ENCODE results near the gene INPP4A. TPM values are rescaled to one million over a fixed set of nuclear protein-coding genes. Genes with fewer than 3 reads are reported as not detected.

The INPP4A gene
- total and polyA plus RNA-seq, 9 of the 15 experiments (the other 6 are each of a cell fraction or from before 2014, with no cell fraction given), result 1.8 to 15.7 (median 8.3) TPM

GRCh38 chr2:98465456-98466226 lies 21.0 kb downstream of the INPP4A start:
- no TSS peak for BruUV-seq (replicated peaks)
- 38% methylated on average over 10 of the region's 11 CpGs for WGBS (ENCODE audit: insufficient coverage, low coverage, missing lambda C conversion rate)
- in situ Hi-C loops (cut with MboI), result no loop called here
- no peak for TF ChIP-seq ASH1L (IDR thresholded peaks at IDR 0.05; ENCODE audit: borderline replicate concordance, low read depth, partially characterized antibody)
- TF ChIP-seq ZBED1 (IDR thresholded peaks at IDR 0.05), result no peak
- TF ChIP-seq NRF1 (conservative IDR thresholded peaks at IDR 0.05 in 1 of 2, IDR thresholded peaks at IDR 0.05 in 1 of 2), result peak; percentile 52 to 55; a peak in 3 of 4 replicates
- TF ChIP-seq MAZ (CRISPR knock-in tag; conservative IDR thresholded peaks at IDR 0.05 in 1 of 2, IDR thresholded peaks at IDR 0.05 in 1 of 2), result peak in 1 of 2 experiments; percentile 49; a peak in 2 of 4 replicates
- TF ChIP-seq, protein P1, sequence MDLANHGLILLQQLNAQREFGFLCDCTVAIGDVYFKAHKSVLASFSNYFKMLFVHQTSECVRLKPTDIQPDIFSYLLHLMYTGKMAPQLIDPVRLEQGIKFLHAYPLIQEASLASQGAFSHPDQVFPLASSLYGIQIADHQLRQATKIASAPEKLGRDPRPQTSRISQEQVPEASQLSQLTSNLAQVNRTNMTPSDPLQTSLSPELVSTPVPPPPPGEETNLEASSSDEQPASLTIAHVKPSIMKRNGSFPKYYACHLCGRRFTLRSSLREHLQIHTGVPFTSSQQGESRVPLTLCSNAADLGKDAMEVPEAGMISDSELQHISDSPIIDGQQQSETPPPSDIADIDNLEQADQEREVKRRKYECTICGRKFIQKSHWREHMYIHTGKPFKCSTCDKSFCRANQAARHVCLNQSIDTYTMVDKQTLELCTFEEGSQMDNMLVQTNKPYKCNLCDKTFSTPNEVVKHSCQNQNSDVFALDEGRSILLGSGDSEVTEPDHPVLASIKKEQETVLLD (IDR thresholded peaks at IDR 0.05), result 0 out of 2 replicates have a peak, but pooled peaks have one; percentile 21
- TF ChIP-seq ZNF644 (tag; IDR thresholded peaks at IDR 0.05; ENCODE audit: low read depth), result no peak
- TF ChIP-seq CXXC5 (CRISPR knock-in tag; IDR thresholded peaks at IDR 0.05), result peak; percentile 29
- no peak for TF ChIP-seq GATAD2A (IDR thresholded peaks at IDR 0.05)
- TF ChIP-seq ZNF23 (CRISPR knock-in tag; IDR thresholded peaks at IDR 0.05), result no peak
- TF ChIP-seq ZBTB7A (IDR thresholded peaks at IDR 0.05; ENCODE audit: borderline replicate concordance, control insufficient read depth, low read depth, low read length), result peak; percentile 60; the same call in 1 of the 2 replicates
- 0 out of 2 replicates have a peak, but pooled peaks have one; percentile 12 for TF ChIP-seq ZNF592 (IDR thresholded peaks at IDR 0.05)
- TF ChIP-seq, protein P2, sequence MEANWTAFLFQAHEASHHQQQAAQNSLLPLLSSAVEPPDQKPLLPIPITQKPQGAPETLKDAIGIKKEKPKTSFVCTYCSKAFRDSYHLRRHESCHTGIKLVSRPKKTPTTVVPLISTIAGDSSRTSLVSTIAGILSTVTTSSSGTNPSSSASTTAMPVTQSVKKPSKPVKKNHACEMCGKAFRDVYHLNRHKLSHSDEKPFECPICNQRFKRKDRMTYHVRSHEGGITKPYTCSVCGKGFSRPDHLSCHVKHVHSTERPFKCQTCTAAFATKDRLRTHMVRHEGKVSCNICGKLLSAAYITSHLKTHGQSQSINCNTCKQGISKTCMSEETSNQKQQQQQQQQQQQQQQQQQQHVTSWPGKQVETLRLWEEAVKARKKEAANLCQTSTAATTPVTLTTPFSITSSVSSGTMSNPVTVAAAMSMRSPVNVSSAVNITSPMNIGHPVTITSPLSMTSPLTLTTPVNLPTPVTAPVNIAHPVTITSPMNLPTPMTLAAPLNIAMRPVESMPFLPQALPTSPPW (CRISPR knock-in tag; IDR thresholded peaks at IDR 0.05), result peak; percentile 79
- TF ChIP-seq ZNF121 (CRISPR knock-in tag; conservative IDR thresholded peaks at IDR 0.05), result peak; percentile 65
- peak; percentile 51; the same call in 1 of the 2 replicates for TF ChIP-seq SMARCA5 (IDR thresholded peaks at IDR 0.05)

More at GRCh38 chr2:98465456-98466226, 21.0 kb downstream of the INPP4A start:
- Histone ChIP-seq H3K4me2 (ENCODE audit: insufficient read depth, low read length) (peak overlapping the region; percentile 48), H3K9me1 (ENCODE audit: control insufficient read depth, insufficient read depth, low read length) (peaks cover 2% of the 10 kb centered on the region), H3K4me1 (replicated peaks in 1 of 2; ENCODE audit: control insufficient read depth in 2 of 2, insufficient read depth in 2 of 2, low read length in 2 of 2) (peaks cover 37 to 38% of the 10 kb centered on the region in 2 experiments), H3K9me3 (replicated peaks; ENCODE audit: control insufficient read depth, insufficient read depth, low read depth, low read length) (no peaks in the 10 kb centered on the region), H3K36me3 (ENCODE audit: control insufficient read depth, insufficient read depth, low read length) (peaks cover 3% of the 10 kb centered on the region), H3K79me2 (ENCODE audit: control insufficient read depth, insufficient read depth, low read length) (peaks cover 26% of the 10 kb centered on the region; the same call in 2 of the 3 replicates), H3K9ac (ENCODE audit: insufficient read depth in 1 of 2, low read depth in 2 of 2, low read length in 2 of 2) (peak overlapping the region; percentile 39 to 85; a peak in 3 of 4 replicates), H4K20me1 (replicated peaks; ENCODE audit: control insufficient read depth, insufficient read depth, low read length) (0 out of 2 replicates have a peak, but pooled peaks cover 4% of the 10 kb centered on the region), H2AFZ (ENCODE audit: low read depth, low read length) (peak overlapping the region; percentile 34; the same call in 1 of the 2 replicates), H3K27me3 (ENCODE audit: control insufficient read depth in 2 of 2, insufficient read depth in 2 of 2, low read length in 2 of 2) (no peaks in the 10 kb centered on the region), H3K4me3 (no peak overlapping the region), H3K27ac (ENCODE audit: extremely low read depth, low read depth, low read length) (peak overlapping the region; percentile 23)
- intact Hi-C loops (cut with micrococcal nuclease), result no loop called here
- CTCF ChIA-PET (ENCODE audit: low intra/inter-chr PET ratio), result no interaction called here
- POLR2A ChIA-PET, result interaction anchor here (0.5 to 1.7 kb wide), 6 partner anchors 9 to 365 kb away, joined by 3 to 10 read pairs (median 5); no protein-coding TSS in a partner anchor
- peak; percentile 47 to 86 (median 64) for DNase-seq (ENCODE audit: extremely low read depth in 1 of 4, low spot score in 3 of 4)
- peak; percentile 86 for ATAC-seq
- peak; percentile 87 for FAIRE-seq
